WTC11 (cell line): ENCODE measurements around the gene SETD4. TPM values are rescaled to one million over a fixed set of nuclear protein-coding genes. Genes with fewer than 3 reads are reported as not detected.
A peak's percentile ranks its signal among the peaks of the same experiment; 100 is the strongest.

Experiments used
- CREB1 ChIP-seq: sonication (generic); formaldehyde crosslinking; IDR thresholded peaks from 2 replicates; pipeline ENCODE4 v1.8.0; 2023; ENCODE audit warnings: mild to moderate bottlenecking, missing genetic modification reagents
- CREM ChIP-seq: sonication (generic); formaldehyde crosslinking; IDR thresholded peaks from 2 replicates; pipeline ENCODE4 v1.8.1; 2022; ENCODE audit warnings: mild to moderate bottlenecking, missing genetic modification reagents, moderate library complexity
- FOXJ3 ChIP-seq: sonication (generic); formaldehyde crosslinking; IDR thresholded peaks from 2 replicates; pipeline ENCODE4 v1.9.0; 2021; ENCODE audit warnings: missing genetic modification reagents, mild to moderate bottlenecking, borderline replicate concordance
- GABPB1 ChIP-seq: sonication (generic); formaldehyde crosslinking; IDR thresholded peaks from 2 replicates; pipeline ENCODE4 v1.8.1; 2023; ENCODE audit warnings: mild to moderate bottlenecking, missing genetic modification reagents
- GRHL2 ChIP-seq: fragments of 250-450 bp; sonication (Bioruptor Pico); IDR thresholded peaks from 2 replicates; pipeline ENCODE4 v1.8.0; 2022; ENCODE audit warnings: mild to moderate bottlenecking, moderate library complexity; ENCODE audit not compliant: insufficient replicate concordance, severe bottlenecking
- KAT7 ChIP-seq: sonication (generic); formaldehyde crosslinking; IDR thresholded peaks from 2 replicates; pipeline ENCODE4 v1.8.1; 2023; ENCODE audit warnings: missing genetic modification reagents, mild to moderate bottlenecking, borderline replicate concordance
- MXD4 ChIP-seq: fragments of 250-450 bp; sonication (Bioruptor Pico); IDR thresholded peaks from 2 replicates; pipeline ENCODE4 v1.8.0; 2021; ENCODE audit warnings: mild to moderate bottlenecking, moderate library complexity, borderline replicate concordance
- NFYB ChIP-seq: sonication (generic); formaldehyde crosslinking; conservative IDR thresholded peaks from 2 replicates; pipeline ENCODE4 v1.8.0; 2022; ENCODE audit warnings: low read depth, missing genetic modification reagents
- SMAD3 ChIP-seq: sonication (generic); formaldehyde crosslinking; IDR thresholded peaks from 2 replicates; pipeline ENCODE4 v1.8.0; 2022; ENCODE audit warnings: missing genetic modification reagents, mild to moderate bottlenecking, borderline replicate concordance
- SMAD4 ChIP-seq: sonication (generic); formaldehyde crosslinking; IDR thresholded peaks from 2 replicates; pipeline ENCODE4 v1.8.0; 2022; ENCODE audit warnings: mild to moderate bottlenecking, missing genetic modification reagents
- ZBTB21 ChIP-seq: sonication (generic); formaldehyde crosslinking; IDR thresholded peaks from 2 replicates; pipeline ENCODE4 v1.8.1; 2023; ENCODE audit warnings: mild to moderate bottlenecking, missing genetic modification reagents, borderline replicate concordance
- ZNF121 ChIP-seq: sonication (generic); formaldehyde crosslinking; IDR thresholded peaks from 2 replicates; pipeline ENCODE4 v1.8.0; 2023; ENCODE audit warnings: missing genetic modification reagents
- ZNF138 ChIP-seq: sonication (generic); formaldehyde crosslinking; conservative IDR thresholded peaks from 2 replicates; pipeline ENCODE4 v1.8.1; 2022; ENCODE audit warnings: mild to moderate bottlenecking, moderate library complexity, missing genetic modification reagents
- ZNF263 ChIP-seq: sonication (generic); formaldehyde crosslinking; IDR thresholded peaks from 2 replicates; pipeline ENCODE4 v1.8.1; 2022; ENCODE audit warnings: low read depth, mild to moderate bottlenecking, moderate library complexity, missing genetic modification reagents
- ZNF317 ChIP-seq: sonication (generic); formaldehyde crosslinking; IDR thresholded peaks from 2 replicates; pipeline ENCODE4 v1.8.1; 2023; ENCODE audit warnings: low read depth, mild to moderate bottlenecking, moderate library complexity, missing genetic modification reagents, borderline replicate concordance
- total RNA-seq: library from RNA; stranded (reverse); gene quantifications from 3 replicates; pipeline ENCODE4 v1.2.3, GENCODE V29; 2021
- TF ChIP-seq, protein P1 (sequence below): fragments of 200-600 bp; IDR thresholded peaks from 2 replicates; pipeline ENCODE4 v1.8.0; 2022; ENCODE audit warnings: antibody characterized with exemption
- TF ChIP-seq, protein P2 (sequence below): sonication (generic); formaldehyde crosslinking; IDR thresholded peaks from 2 replicates; pipeline ENCODE4 v1.8.1; 2023; ENCODE audit warnings: mild to moderate bottlenecking, moderate library complexity, missing genetic modification reagents
- TF ChIP-seq, protein P3 (sequence below): fragments of 250-450 bp; sonication (Bioruptor Pico); conservative IDR thresholded peaks from 2 replicates; pipeline ENCODE4 v1.9.0; 2021; ENCODE audit warnings: mild to moderate bottlenecking
- TF ChIP-seq, protein P4 (sequence below): sonication (generic); formaldehyde crosslinking; IDR thresholded peaks from 2 replicates; pipeline ENCODE4 v1.8.1; 2023; ENCODE audit warnings: mild to moderate bottlenecking, missing genetic modification reagents
- TF ChIP-seq, protein P5 (sequence below): fragments of 250-450 bp; sonication (Bioruptor Pico); IDR thresholded peaks from 2 replicates; pipeline ENCODE4 v2.1.2; 2022; ENCODE audit warnings: mild to moderate bottlenecking, moderate library complexity
- TF ChIP-seq, protein P6 (sequence below): sonication (generic); formaldehyde crosslinking; IDR thresholded peaks from 2 replicates; pipeline ENCODE4 v1.8.1; 2022; ENCODE audit warnings: missing genetic modification reagents, borderline replicate concordance
- TF ChIP-seq, protein P7 (sequence below): fragments of 250-450 bp; sonication (Bioruptor Pico); IDR thresholded peaks from 2 replicates; pipeline ENCODE4 v1.9.0; 2021; ENCODE audit warnings: moderate library complexity, mild to moderate bottlenecking, inconsistent platforms, borderline replicate concordance
- TF ChIP-seq, protein P8 (sequence below): sonication (generic); formaldehyde crosslinking; IDR thresholded peaks from 2 replicates; pipeline ENCODE4 v1.8.0; 2022; ENCODE audit warnings: mild to moderate bottlenecking, missing genetic modification reagents
- TF ChIP-seq, protein P9 (sequence below): sonication (generic); formaldehyde crosslinking; IDR thresholded peaks from 2 replicates; pipeline ENCODE4 v1.8.1; 2022; ENCODE audit warnings: mild to moderate bottlenecking, missing genetic modification reagents, moderate library complexity, borderline replicate concordance

SETD4 gene
- total RNA-seq, 1 experiment from 2014 or later = 64.8 TPM

DNA sequence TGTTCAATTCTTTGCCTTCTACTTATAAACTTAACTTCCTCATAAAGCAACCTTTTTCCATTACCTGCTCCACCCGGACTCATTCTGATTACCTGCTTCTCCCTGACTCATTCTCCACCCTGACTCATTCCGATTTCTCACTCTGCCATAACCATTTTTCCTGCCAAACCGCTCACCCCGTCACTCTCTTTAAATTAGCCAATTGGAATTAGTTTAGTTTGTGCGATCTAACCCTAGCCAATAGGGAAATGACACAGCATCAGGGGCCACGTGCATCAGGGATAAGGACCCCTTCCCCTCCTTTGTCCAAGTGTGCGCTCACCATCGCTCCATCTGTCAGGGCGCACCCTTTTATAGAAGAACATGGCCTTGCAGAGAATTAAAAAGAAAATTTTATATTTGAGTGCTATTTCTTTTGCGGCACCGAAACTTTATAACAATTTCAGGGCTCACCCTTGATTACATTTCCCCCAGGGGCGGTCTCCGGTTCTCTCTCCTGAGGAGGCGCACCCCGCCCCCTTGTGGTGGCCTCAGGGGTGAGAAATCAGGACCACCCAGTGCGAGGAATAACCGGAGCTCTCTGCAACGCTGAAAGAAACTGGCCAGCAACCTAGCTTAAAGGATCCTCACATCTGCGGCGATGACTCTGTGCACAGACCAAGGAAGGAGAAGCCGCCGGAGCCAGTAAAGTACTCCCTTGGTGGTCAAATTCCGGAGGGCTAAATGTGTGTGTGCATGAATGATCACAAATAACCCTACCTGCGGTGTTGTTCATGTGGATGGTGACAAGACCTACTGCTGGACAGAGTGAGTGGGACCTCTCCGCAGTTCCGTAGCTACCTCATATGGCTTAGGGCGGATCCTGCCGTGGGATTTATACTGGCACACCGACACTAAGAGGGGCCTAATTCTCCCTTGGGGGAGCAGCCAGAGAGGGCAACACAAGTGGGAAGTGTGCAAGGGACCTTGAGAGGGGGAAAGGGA is 44.3 kb upstream of the SETD4 start (continued):
- TF ChIP-seq ZNF121 (CRISPR knock-in tag) = no peak
- TF ChIP-seq FOXJ3 (CRISPR knock-in tag) = no peak
- no peak for TF ChIP-seq CREM (CRISPR knock-in tag)
- TF ChIP-seq, protein P1, sequence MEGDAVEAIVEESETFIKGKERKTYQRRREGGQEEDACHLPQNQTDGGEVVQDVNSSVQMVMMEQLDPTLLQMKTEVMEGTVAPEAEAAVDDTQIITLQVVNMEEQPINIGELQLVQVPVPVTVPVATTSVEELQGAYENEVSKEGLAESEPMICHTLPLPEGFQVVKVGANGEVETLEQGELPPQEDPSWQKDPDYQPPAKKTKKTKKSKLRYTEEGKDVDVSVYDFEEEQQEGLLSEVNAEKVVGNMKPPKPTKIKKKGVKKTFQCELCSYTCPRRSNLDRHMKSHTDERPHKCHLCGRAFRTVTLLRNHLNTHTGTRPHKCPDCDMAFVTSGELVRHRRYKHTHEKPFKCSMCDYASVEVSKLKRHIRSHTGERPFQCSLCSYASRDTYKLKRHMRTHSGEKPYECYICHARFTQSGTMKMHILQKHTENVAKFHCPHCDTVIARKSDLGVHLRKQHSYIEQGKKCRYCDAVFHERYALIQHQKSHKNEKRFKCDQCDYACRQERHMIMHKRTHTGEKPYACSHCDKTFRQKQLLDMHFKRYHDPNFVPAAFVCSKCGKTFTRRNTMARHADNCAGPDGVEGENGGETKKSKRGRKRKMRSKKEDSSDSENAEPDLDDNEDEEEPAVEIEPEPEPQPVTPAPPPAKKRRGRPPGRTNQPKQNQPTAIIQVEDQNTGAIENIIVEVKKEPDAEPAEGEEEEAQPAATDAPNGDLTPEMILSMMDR = peak; percentile 64
- TF ChIP-seq ZNF317 = no peak
- TF ChIP-seq, protein P2, sequence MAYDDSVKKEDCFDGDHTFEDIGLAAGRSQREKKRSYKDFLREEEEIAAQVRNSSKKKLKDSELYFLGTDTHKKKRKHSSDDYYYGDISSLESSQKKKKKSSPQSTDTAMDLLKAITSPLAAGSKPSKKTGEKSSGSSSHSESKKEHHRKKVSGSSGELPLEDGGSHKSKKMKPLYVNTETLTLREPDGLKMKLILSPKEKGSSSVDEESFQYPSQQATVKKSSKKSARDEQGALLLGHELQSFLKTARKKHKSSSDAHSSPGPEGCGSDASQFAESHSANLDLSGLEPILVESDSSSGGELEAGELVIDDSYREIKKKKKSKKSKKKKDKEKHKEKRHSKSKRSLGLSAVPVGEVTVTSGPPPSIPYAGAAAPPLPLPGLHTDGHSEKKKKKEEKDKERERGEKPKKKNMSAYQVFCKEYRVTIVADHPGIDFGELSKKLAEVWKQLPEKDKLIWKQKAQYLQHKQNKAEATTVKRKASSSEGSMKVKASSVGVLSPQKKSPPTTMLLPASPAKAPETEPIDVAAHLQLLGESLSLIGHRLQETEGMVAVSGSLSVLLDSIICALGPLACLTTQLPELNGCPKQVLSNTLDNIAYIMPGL (CRISPR knock-in tag) = 0 out of 2 replicates have a peak, but pooled peaks have one; percentile 57
- no peak for TF ChIP-seq SMAD4
- no peak for TF ChIP-seq ZNF138 (CRISPR knock-in tag)
- TF ChIP-seq SMAD3 (CRISPR knock-in tag) = no peak
- TF ChIP-seq, protein P3, sequence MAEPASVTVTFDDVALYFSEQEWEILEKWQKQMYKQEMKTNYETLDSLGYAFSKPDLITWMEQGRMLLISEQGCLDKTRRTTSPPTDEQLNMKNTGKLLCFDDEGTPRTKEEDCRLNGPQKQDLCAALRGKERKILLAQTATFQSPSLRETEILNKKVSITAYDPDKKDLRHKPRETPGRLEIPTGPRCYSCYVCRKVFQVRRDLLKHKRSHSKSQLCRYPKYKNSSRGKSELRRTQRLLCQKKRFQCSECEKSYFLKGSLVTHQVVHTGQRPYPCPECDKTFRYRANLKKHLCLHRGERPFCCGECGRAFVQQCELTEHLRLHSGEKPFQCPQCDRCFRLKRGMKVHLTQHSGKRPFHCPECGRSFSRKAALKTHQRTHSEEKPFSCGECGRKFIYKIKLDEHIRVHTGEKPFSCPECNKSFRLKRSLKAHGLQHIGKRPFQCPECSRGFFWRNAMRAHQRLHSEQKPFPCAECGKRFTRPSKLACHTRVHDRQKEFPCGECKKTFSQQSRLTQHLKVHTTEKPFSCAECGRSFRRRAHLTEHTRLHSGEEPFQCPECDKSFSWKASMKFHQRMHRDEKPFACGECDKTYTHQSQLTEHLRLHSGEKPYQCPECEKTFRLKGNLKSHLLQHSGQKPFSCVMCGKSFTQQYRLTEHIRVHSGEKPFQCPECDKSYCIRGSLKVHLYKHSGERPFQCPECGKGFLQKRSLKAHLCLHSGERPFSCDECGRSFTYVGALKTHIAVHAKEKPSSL (CRISPR knock-in tag) = no peak
- no peak for TF ChIP-seq GABPB1 (CRISPR knock-in tag)
- TF ChIP-seq, protein P4, sequence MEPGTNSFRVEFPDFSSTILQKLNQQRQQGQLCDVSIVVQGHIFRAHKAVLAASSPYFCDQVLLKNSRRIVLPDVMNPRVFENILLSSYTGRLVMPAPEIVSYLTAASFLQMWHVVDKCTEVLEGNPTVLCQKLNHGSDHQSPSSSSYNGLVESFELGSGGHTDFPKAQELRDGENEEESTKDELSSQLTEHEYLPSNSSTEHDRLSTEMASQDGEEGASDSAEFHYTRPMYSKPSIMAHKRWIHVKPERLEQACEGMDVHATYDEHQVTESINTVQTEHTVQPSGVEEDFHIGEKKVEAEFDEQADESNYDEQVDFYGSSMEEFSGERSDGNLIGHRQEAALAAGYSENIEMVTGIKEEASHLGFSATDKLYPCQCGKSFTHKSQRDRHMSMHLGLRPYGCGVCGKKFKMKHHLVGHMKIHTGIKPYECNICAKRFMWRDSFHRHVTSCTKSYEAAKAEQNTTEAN (CRISPR knock-in tag) = no peak
- TF ChIP-seq CREB1 = no peak
- no peak for TF ChIP-seq MXD4 (CRISPR knock-in tag)
- no peak for TF ChIP-seq GRHL2
- TF ChIP-seq NFYB (CRISPR knock-in tag) = peak; percentile 35; the same call in 1 of the 2 replicates
- TF ChIP-seq, protein P5, sequence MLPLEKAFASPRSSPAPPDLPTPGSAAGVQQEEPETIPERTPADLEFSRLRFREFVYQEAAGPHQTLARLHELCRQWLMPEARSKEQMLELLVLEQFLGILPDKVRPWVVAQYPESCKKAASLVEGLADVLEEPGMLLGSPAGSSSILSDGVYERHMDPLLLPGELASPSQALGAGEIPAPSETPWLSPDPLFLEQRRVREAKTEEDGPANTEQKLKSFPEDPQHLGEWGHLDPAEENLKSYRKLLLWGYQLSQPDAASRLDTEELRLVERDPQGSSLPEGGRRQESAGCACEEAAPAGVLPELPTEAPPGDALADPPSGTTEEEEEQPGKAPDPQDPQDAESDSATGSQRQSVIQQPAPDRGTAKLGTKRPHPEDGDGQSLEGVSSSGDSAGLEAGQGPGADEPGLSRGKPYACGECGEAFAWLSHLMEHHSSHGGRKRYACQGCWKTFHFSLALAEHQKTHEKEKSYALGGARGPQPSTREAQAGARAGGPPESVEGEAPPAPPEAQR (CRISPR knock-in tag) = no peak
- no peak for TF ChIP-seq KAT7 (CRISPR knock-in tag)
- TF ChIP-seq, protein P6, sequence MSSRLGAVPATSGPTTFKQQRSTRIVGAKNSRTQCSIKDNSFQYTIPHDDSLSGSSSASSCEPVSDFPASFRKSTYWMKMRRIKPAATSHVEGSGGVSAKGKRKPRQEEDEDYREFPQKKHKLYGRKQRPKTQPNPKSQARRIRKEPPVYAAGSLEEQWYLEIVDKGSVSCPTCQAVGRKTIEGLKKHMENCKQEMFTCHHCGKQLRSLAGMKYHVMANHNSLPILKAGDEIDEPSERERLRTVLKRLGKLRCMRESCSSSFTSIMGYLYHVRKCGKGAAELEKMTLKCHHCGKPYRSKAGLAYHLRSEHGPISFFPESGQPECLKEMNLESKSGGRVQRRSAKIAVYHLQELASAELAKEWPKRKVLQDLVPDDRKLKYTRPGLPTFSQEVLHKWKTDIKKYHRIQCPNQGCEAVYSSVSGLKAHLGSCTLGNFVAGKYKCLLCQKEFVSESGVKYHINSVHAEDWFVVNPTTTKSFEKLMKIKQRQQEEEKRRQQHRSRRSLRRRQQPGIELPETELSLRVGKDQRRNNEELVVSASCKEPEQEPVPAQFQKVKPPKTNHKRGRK (CRISPR knock-in tag) = no peak
- no peak for TF ChIP-seq ZNF263 (CRISPR knock-in tag)
- TF ChIP-seq, protein P7, sequence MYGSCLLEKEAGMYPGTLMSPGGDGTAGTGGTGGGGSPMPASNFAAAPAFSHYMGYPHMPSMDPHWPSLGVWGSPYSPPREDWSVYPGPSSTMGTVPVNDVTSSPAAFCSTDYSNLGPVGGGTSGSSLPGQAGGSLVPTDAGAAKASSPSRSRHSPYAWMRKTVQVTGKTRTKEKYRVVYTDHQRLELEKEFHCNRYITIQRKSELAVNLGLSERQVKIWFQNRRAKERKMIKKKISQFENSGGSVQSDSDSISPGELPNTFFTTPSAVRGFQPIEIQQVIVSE (CRISPR knock-in tag) = no peak
- TF ChIP-seq, protein P8, sequence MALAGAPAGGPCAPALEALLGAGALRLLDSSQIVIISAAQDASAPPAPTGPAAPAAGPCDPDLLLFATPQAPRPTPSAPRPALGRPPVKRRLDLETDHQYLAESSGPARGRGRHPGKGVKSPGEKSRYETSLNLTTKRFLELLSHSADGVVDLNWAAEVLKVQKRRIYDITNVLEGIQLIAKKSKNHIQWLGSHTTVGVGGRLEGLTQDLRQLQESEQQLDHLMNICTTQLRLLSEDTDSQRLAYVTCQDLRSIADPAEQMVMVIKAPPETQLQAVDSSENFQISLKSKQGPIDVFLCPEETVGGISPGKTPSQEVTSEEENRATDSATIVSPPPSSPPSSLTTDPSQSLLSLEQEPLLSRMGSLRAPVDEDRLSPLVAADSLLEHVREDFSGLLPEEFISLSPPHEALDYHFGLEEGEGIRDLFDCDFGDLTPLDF (CRISPR knock-in tag) = no peak
- no peak for TF ChIP-seq ZBTB21
- TF ChIP-seq, protein P9, sequence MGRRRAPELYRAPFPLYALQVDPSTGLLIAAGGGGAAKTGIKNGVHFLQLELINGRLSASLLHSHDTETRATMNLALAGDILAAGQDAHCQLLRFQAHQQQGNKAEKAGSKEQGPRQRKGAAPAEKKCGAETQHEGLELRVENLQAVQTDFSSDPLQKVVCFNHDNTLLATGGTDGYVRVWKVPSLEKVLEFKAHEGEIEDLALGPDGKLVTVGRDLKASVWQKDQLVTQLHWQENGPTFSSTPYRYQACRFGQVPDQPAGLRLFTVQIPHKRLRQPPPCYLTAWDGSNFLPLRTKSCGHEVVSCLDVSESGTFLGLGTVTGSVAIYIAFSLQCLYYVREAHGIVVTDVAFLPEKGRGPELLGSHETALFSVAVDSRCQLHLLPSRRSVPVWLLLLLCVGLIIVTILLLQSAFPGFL (CRISPR knock-in tag) = no peak
